GM12864 (cell line): Measurements from ENCODE around the gene TSPAN2.
"Not testable (repeated sequence)": the region's sequence is repeated elsewhere in the genome, so short reads cannot be mapped to it uniquely, and the experiment has no call there.

Source experiments
- DNase-seq: peaks from one replicate; pipeline ENCODE4 v3.0.0-alpha.2; 2011; ENCODE audit warnings: low read depth
- H3K4me3 ChIP-seq: 2 replicates; pipeline ENCODE4 v1.5.1; 2011; ENCODE audit warnings: mild to moderate bottlenecking, low read depth, low read length, control low read depth
- TF ChIP-seq, protein P1 (sequence below): IDR thresholded peaks from 2 replicates; pipeline ENCODE4 v1.5.1; 2011; ENCODE audit warnings: low read depth, mild to moderate bottlenecking, moderate library complexity, low read length, control low read depth, inconsistent platforms; ENCODE audit errors: missing control alignments

TSPAN2 gene

GRCh38 chr1:115023593-115023992, 65.7 kb downstream of the TSPAN2 start:
- no peak overlapping the region for H3K4me3 ChIP-seq
- TF ChIP-seq, protein P1, sequence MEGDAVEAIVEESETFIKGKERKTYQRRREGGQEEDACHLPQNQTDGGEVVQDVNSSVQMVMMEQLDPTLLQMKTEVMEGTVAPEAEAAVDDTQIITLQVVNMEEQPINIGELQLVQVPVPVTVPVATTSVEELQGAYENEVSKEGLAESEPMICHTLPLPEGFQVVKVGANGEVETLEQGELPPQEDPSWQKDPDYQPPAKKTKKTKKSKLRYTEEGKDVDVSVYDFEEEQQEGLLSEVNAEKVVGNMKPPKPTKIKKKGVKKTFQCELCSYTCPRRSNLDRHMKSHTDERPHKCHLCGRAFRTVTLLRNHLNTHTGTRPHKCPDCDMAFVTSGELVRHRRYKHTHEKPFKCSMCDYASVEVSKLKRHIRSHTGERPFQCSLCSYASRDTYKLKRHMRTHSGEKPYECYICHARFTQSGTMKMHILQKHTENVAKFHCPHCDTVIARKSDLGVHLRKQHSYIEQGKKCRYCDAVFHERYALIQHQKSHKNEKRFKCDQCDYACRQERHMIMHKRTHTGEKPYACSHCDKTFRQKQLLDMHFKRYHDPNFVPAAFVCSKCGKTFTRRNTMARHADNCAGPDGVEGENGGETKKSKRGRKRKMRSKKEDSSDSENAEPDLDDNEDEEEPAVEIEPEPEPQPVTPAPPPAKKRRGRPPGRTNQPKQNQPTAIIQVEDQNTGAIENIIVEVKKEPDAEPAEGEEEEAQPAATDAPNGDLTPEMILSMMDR = no peak
- no peak for DNase-seq

DNA sequence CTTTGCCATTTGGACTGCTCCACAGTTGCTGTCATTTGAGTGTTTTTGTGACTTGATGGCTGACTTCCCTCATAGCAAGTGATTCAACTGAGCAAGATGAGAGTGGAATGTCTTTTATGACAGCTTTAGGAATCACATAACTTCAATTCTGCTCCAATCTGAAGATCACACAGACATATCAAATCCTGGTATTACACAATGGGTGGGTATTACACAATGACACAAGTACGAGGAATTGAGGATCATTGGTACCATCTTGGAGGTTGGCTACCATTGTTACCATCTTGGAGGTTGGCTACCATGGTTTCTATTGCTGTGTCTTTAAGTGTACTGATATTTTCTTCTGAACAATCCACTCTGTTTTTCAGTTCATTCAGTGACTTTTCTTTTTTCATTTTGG, 68.2 kb downstream of the TSPAN2 start:
- H3K4me3 ChIP-seq = no peak overlapping the region
- TF ChIP-seq, protein P1 = no peak
- no peak for DNase-seq

- DNase-seq, H3K4me3 ChIP-seq: not testable (repeated sequence)
Measured at GRCh38 chr1:115019549-115019948, 69.8 kb downstream of the TSPAN2 start.

GRCh38 chr1:115013792-115014191, 75.5 kb downstream of the TSPAN2 start:
- no peak overlapping the region for H3K4me3 ChIP-seq
- TF ChIP-seq, protein P1 = no peak
- no peak for DNase-seq

DNA sequence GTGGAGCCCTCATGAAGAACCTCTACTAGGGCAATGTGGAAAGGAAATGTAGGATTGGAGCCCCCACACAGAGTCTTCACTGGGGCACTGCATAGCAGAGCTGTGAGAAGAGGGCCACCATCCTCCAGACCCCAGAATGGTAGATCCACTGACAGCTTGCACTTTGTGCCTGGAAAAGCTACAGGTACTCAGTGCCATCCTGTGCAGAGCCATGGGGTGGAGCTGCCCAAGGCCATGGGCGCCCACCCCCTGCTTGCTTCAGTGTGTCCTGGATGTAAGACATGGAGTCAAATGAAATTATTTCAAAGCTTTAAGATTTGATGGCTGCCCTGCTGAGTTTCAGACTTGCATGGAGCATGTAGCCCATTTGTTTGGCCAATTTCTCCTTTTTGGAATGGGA, 76.9 kb downstream of the TSPAN2 start:
- no peak for DNase-seq
- no peak overlapping the region for H3K4me3 ChIP-seq
- TF ChIP-seq, protein P1 = no peak

- TF ChIP-seq, protein P1 = no peak
- no peak for DNase-seq
- H3K4me3 ChIP-seq = no peak overlapping the region
Measured at GRCh38 chr1:115012006-115012405, 77.3 kb downstream of the TSPAN2 start.

- TF ChIP-seq, protein P1 = no peak
- no peak for DNase-seq
- H3K4me3 ChIP-seq = no peak overlapping the region
Measured at GRCh38 chr1:115006191-115006590, 83.1 kb downstream of the TSPAN2 start.
